Skeletal muscle tissue (tissue), 4 donors: Measurements from ENCODE around the gene RNF41. TPM values are rescaled to one million over a fixed set of nuclear protein-coding genes. Genes with fewer than 3 reads are reported as not detected.
A peak's percentile ranks its signal among the peaks of the same experiment; 100 is the strongest.

Experiments used
- H3K27ac ChIP-seq: one replicate; pipeline ENCODE4 v1.7.0; 2013; ENCODE audit warnings: mild to moderate bottlenecking, low read depth, low read length, inconsistent platforms
- H3K27me3 ChIP-seq, 3 donors: one replicate each; pipeline ENCODE4 v1.7.0; 2013; ENCODE audit warnings: low read length in 3 of 3; ENCODE audit not compliant: control insufficient read depth in 3 of 3, insufficient read depth in 3 of 3
- H3K36me3 ChIP-seq, 3 donors: one replicate each; pipeline ENCODE4 v1.7.0; 2013; ENCODE audit warnings: low read length in 3 of 3; ENCODE audit not compliant: control insufficient read depth in 3 of 3, insufficient read depth in 3 of 3
- H3K4me1 ChIP-seq, 3 donors: one replicate each; pipeline ENCODE4 v1.7.0; 2013; ENCODE audit warnings: low read length in 3 of 3, mild to moderate bottlenecking in 3 of 3; ENCODE audit not compliant: control insufficient read depth in 3 of 3, insufficient read depth in 3 of 3
- H3K4me3 ChIP-seq, 3 donors: one replicate each; pipeline ENCODE4 v1.7.0; 2013; ENCODE audit warnings: low read length in 3 of 3
- H3K9ac ChIP-seq, 3 donors: one replicate each; pipeline ENCODE4 v1.7.0; 2013; ENCODE audit warnings: low read length in 3 of 3, mild to moderate bottlenecking in 3 of 3, moderate library complexity in 2 of 3, low read depth in 1 of 3
- H3K9me3 ChIP-seq, 3 donors: one replicate each; pipeline ENCODE4 v1.7.0; 2013; ENCODE audit warnings: low read length in 3 of 3; ENCODE audit not compliant: control insufficient read depth in 3 of 3
- total RNA-seq: library from RNA; depleted of rRNA; stranded (reverse); fragments of >200 nt; gene quantifications from one replicate; pipeline ENCODE4 v1.2.3, GENCODE V29; 2014
- donor health status: Osteomylitis.

RNF41 gene
- total RNA-seq, 1 donor from 2014 or later, result 30.8 TPM

DNA sequence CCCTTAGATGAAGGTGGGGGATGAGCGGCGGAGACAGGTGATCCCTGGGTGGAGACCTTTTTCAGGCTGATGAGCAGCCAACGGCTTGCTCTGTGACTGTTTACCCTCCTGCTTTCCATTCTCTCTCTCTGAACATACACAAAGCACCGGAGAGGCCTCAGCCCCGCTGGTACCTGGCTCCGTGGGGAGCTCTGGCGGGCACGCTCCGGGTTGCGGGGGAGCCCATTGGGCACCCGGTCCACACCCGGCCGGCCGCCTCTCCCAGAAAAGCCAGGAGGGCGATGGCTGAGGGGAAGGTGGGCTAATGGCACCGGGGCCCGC is 33.0 kb downstream of the RNF41 start:
- Histone ChIP-seq H3K9ac (peak overlapping the region; percentile 79 to 85 (median 81)), H3K27ac (peak overlapping the region; percentile 59), H3K4me3 (peak overlapping the region; percentile 73 to 81 (median 80)), H3K27me3 (no peaks in the 10 kb centered on the region), H3K36me3 (peaks cover 21 to 25% (median 24%) of the 10 kb centered on the region in 3 donors), H3K4me1 (peaks cover 16 to 23% (median 17%) of the 10 kb centered on the region in 3 donors), H3K9me3 (no peaks in the 10 kb centered on the region)

DNA sequence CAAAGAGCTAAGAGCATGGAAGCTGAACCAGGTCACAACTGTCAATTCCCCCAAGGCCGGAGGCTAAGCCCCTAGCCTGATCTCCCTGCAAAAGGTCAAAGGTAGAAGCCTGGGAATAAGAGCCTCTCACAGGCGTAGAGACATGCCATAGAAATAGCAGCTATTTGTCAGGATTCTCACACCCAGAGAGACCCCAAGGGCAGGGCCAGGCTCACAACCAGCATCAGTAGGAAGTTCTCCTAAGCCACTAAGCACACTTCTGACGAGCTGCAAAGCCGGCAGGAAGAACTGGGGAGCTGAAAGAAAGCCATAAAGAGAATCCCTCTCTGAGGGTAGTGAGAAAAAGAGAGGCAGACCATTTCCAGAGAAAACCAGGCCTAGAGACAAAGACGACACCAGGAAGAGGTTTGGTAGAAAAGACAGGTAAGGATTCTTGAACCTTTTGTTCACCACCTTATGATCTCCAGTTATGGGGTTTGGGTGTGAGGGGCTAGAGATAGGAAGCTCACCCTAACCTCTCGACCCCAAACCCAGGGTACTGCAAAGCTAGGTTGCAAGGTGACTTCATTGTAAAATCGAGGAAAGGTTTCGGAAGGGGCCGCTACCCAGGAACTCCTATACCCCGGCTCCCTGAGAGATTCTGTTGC is 33.5 kb downstream of the RNF41 start:
- Histone ChIP-seq H3K9me3 (no peaks in the 10 kb centered on the region), H3K4me1 (peaks cover 16 to 23% (median 17%) of the 10 kb centered on the region in 3 donors), H3K27ac (peak overlapping the region; percentile 59), H3K4me3 (peak overlapping the region; percentile 73 to 81 (median 80)), H3K36me3 (peaks cover 25 to 29% (median 27%) of the 10 kb centered on the region in 3 donors), H3K9ac (peak overlapping the region; percentile 79 to 85 (median 81)), H3K27me3 (no peaks in the 10 kb centered on the region)

DNA sequence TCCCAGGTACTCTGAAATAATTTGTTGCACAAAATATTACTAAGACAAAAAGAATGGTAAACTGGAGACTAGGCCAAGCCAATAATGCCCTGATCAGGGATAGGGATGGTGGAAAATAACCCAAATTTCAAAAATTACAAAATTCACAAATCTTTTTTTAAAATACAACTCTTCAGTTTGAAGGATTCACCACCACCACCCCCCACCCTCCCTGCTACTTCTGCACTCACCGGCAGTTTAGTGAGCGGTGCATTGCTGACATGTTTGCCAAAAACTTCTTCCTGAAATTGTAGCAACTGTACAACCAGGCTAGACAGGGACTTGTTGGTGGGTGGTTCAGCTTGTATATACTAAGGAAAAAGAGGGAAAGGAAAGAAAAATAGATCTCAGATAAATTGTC is 34.8 kb downstream of the RNF41 start:
- no peak overlapping the region for H3K9ac ChIP-seq
- H3K4me1 ChIP-seq, result peaks cover 16 to 23% (median 17%) of the 10 kb centered on the region in 3 donors
- H3K4me3 ChIP-seq, result no peak overlapping the region
- H3K27me3 ChIP-seq, result no peaks in the 10 kb centered on the region
- H3K27ac ChIP-seq, result no peak overlapping the region
- H3K36me3 ChIP-seq, result peaks cover 26 to 34% (median 34%) of the 10 kb centered on the region in 3 donors
- H3K9me3 ChIP-seq, result no peaks in the 10 kb centered on the region

- peaks cover 53 to 79% (median 69%) of the 10 kb centered on the region in 3 donors for H3K36me3 ChIP-seq
- no peak overlapping the region for H3K9ac ChIP-seq
- H3K4me3 ChIP-seq, result no peak overlapping the region
- H3K4me1 ChIP-seq, result no peaks in the 10 kb centered on the region
- H3K9me3 ChIP-seq, result no peaks in the 10 kb centered on the region
- no peaks in the 10 kb centered on the region for H3K27me3 ChIP-seq
- H3K27ac ChIP-seq, result no peak overlapping the region
Observed at GRCh38 chr12:56178347-56178746, 43.4 kb downstream of the RNF41 start.

DNA sequence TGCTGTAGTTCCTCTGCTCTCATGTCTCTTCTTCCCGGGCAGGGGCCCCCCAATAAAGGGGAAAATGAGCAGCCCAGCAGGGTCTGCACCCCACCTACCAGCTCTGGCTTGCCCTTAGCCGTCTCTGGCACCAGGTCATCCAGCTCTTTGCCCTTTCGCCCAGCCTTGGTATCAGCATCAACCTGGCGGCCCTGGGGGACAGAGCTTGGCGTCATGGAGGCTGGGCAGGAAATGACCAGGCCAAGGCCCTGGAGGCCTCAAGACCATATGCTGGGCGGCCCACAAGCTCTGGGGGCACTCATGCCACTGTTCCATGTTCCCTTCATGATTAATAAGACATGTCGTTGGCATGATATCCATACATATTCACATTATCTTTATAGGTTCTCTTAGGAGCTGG is 48.9 kb downstream of the RNF41 start:
- H3K4me3 ChIP-seq, result no peak overlapping the region
- H3K36me3 ChIP-seq, result peaks cover 68 to 90% (median 78%) of the 10 kb centered on the region in 3 donors

DNA sequence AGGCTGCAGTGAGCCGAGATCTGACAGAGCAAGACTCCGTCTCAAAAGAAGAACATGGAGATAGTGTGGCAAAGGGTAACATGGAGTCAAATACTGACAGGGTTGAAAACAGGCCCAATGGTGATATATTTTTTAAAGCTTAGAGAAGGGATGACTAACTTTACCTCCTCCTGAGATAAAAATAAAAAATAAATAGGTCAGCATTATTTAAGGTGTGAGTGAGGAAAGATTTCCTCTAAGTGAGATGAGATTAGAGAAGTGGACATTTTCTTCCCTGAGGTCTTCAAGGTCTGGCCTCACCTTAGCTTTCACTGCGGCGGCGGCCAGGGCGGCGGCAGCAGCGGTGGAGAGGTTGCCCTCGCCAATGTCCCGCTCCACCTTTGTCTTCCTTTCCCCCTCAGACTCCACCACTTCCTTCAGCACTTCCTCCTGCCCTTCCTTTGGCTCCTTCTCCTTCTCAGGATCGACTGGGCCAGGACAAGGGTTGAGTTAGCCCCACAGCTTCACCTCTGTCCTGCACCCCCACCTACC is 52.4 kb downstream of the RNF41 start:
- Histone ChIP-seq H3K27me3 (no peaks in the 10 kb centered on the region), H3K27ac (no peak overlapping the region), H3K4me1 (peaks cover 6 to 11% (median 8%) of the 10 kb centered on the region in 3 donors), H3K4me3 (no peak overlapping the region), H3K9ac (no peak overlapping the region), H3K36me3 (peaks cover 59 to 81% (median 73%) of the 10 kb centered on the region in 3 donors), H3K9me3 (no peaks in the 10 kb centered on the region)

More for the DNA sequence above, 48.9 kb downstream of the RNF41 start:
- Histone ChIP-seq H3K9me3 (no peaks in the 10 kb centered on the region), H3K27ac (no peak overlapping the region), H3K9ac (no peak overlapping the region), H3K27me3 (no peaks in the 10 kb centered on the region), H3K4me1 (no peaks in the 10 kb centered on the region)

GRCh38 chr12:56165369-56165768 is 56.4 kb downstream of the RNF41 start:
- peaks cover 23 to 27% (median 26%) of the 10 kb centered on the region in 3 donors for H3K4me1 ChIP-seq
- peak overlapping the region in 1 of 3 donors; percentile 54 for H3K9ac ChIP-seq
- no peaks in the 10 kb centered on the region for H3K27me3 ChIP-seq
- no peaks in the 10 kb centered on the region for H3K9me3 ChIP-seq
- H3K36me3 ChIP-seq, result peaks cover 58 to 77% (median 74%) of the 10 kb centered on the region in 3 donors
- H3K4me3 ChIP-seq, result peak overlapping the region in 1 of 3 donors; percentile 6
- no peak overlapping the region for H3K27ac ChIP-seq

DNA sequence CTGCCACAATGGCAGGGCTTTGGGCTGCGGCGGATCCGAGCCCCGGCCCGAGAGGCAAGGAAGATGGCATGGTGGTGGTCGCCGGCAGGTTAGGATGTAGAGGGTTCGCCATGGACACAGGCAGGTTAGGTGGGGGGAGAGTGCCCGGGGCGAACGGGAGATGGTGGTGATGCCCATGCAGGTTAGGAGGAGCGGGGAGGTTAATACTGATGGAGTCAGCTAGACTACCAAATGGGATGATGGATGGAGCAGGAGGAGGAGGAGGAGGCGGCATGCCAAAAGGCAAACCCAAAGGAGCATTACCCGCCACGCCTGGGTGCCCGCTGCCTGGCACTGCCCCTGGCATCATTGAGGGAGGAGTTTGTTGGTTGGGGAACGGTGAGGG is 57.4 kb downstream of the RNF41 start:
- H3K4me1 ChIP-seq, result peaks cover 32 to 38% (median 36%) of the 10 kb centered on the region in 3 donors
- no peak overlapping the region for H3K9ac ChIP-seq
- no peak overlapping the region for H3K27ac ChIP-seq
- peaks cover 57 to 77% (median 74%) of the 10 kb centered on the region in 3 donors for H3K36me3 ChIP-seq
- no peaks in the 10 kb centered on the region for H3K27me3 ChIP-seq
- H3K4me3 ChIP-seq, result no peak overlapping the region
- no peaks in the 10 kb centered on the region for H3K9me3 ChIP-seq

GRCh38 chr12:56163533-56164344 is 58.0 kb downstream of the RNF41 start:
- no peaks in the 10 kb centered on the region for H3K9me3 ChIP-seq
- H3K9ac ChIP-seq, result no peak overlapping the region
- no peaks in the 10 kb centered on the region for H3K27me3 ChIP-seq
- H3K4me1 ChIP-seq, result peaks cover 32 to 42% (median 42%) of the 10 kb centered on the region in 3 donors
- no peak overlapping the region for H3K4me3 ChIP-seq
- no peak overlapping the region for H3K27ac ChIP-seq
- H3K36me3 ChIP-seq, result peaks cover 53 to 72% (median 69%) of the 10 kb centered on the region in 3 donors
